ENCODE data around the gene PRKAR1B. TPM values are rescaled to one million over a fixed set of nuclear protein-coding genes. Genes with fewer than 3 reads are reported as not detected.

Gene PRKAR1B
- total RNA-seq, 1 experiment from 2014 or later: 43.3 TPM

DNA sequence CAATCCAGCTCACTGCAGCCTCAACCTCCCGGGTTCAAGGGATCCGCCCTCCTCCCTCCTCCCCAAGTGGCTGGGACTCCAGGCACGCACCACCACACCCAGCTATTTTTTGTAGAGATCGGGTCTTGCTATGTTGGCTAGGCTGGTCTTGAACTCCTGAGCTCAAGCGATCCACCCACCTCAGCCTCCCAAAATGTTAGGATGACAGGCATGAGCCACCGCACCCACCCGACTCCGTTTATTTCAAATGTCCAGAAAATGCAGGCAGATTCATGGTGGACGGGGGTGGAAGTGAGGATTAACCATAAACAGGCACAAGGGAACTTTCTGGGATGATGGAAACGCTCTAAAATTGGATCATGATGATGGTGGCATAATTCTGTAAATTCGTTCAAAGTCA is 85.1 kb downstream of the PRKAR1B start:
- Histone ChIP-seq H3K27ac (ENCODE audit: insufficient read length, low read depth, low read length) (no peak overlapping the region), H3K79me2 (ENCODE audit: insufficient read depth, low read length) (no peaks in the 10 kb centered on the region), H4K5ac (ENCODE audit: insufficient read length, low read depth, low read length) (no peak overlapping the region), H2BK20ac (ENCODE audit: low read depth, low read length, poor library complexity, severe bottlenecking) (no peak overlapping the region), H4K91ac (ENCODE audit: insufficient read length, low read depth, low read length) (no peak overlapping the region), H2AFZ (ENCODE audit: low read length) (no peak overlapping the region), H3K4me1 (ENCODE audit: insufficient read depth, low read length) (no peaks in the 10 kb centered on the region), H3K4ac (ENCODE audit: low read depth, low read length) (no peak overlapping the region), H3K56ac (ENCODE audit: insufficient read length, low read depth, low read length) (no peak overlapping the region), H2BK15ac (ENCODE audit: low read depth, low read length) (no peak overlapping the region), H2BK120ac (ENCODE audit: low read depth, low read length, poor library complexity, severe bottlenecking) (no peak overlapping the region), H4K20me1 (ENCODE audit: control insufficient read depth, insufficient read depth, insufficient read length) (no peaks in the 10 kb centered on the region), H3K9ac (ENCODE audit: extremely low read depth, insufficient read length, low read length) (no peak overlapping the region), H3K23ac (ENCODE audit: insufficient read length, low read depth, low read length) (no peak overlapping the region), H3K18ac (ENCODE audit: insufficient read length, low read depth, low read length) (no peak overlapping the region), H2BK5ac (ENCODE audit: insufficient read length, low read length) (no peak overlapping the region), H3K23me2 (ENCODE audit: insufficient read length, low read depth, low read length, poor library complexity, severe bottlenecking) (no peaks in the 10 kb centered on the region), H2AK5ac (ENCODE audit: insufficient read length, low read length) (no peak overlapping the region), H3T11ph (ENCODE audit: low read length) (no peak overlapping the region), H3K79me1 (ENCODE audit: insufficient read depth, low read depth, low read length, poor library complexity, severe bottlenecking) (no peaks in the 10 kb centered on the region), H2BK12ac (ENCODE audit: insufficient read length, low read depth, low read length) (no peak overlapping the region), H3K9me3 (ENCODE audit: control insufficient read depth, low read depth, low read length) (no peaks in the 10 kb centered on the region), H4K8ac (replicated peaks; ENCODE audit: insufficient read length, low read depth, low read length) (no peak overlapping the region), H3K27me3 (ENCODE audit: insufficient read depth, low read length) (no peaks in the 10 kb centered on the region), H3K14ac (ENCODE audit: insufficient read depth, low read length) (no peak overlapping the region), H3K4me2 (ENCODE audit: insufficient read depth, insufficient read length, low read length) (no peak overlapping the region)
- Mint-ChIP-seq H3K4me1 (peaks cover 0 to 4% of the 10 kb centered on the region in 2 experiments; a peak in 1 of 4 replicates), H3K9me3 (peaks cover 2 to 9% of the 10 kb centered on the region in 2 experiments; a peak in 4 of 5 replicates), H3K36me3 (ENCODE audit: insufficient read depth in 1 of 3, low read depth in 3 of 3) (peaks cover 4 to 17% (median 8%) of the 10 kb centered on the region in 3 experiments; a peak in 5 of 7 replicates), H3K27me3 (ENCODE audit: low read depth) (no peaks in the 10 kb centered on the region; the same call in 1 of the 2 replicates), H3K4me3 (no peak overlapping the region), H3K27ac (peak overlapping the region in 1 of 3 experiments; percentile 22; a peak in 1 of 7 replicates)
- WGBS (ENCODE audit: extremely low coverage, insufficient read length, low lambda C conversion rate): no CpG with 5 or more reads among the region's 11 CpGs
- DNase-seq: no peak
- TF ChIP-seq, protein P1, sequence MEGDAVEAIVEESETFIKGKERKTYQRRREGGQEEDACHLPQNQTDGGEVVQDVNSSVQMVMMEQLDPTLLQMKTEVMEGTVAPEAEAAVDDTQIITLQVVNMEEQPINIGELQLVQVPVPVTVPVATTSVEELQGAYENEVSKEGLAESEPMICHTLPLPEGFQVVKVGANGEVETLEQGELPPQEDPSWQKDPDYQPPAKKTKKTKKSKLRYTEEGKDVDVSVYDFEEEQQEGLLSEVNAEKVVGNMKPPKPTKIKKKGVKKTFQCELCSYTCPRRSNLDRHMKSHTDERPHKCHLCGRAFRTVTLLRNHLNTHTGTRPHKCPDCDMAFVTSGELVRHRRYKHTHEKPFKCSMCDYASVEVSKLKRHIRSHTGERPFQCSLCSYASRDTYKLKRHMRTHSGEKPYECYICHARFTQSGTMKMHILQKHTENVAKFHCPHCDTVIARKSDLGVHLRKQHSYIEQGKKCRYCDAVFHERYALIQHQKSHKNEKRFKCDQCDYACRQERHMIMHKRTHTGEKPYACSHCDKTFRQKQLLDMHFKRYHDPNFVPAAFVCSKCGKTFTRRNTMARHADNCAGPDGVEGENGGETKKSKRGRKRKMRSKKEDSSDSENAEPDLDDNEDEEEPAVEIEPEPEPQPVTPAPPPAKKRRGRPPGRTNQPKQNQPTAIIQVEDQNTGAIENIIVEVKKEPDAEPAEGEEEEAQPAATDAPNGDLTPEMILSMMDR (conservative IDR thresholded peaks at IDR 0.05): no peak
